Neuron (in vitro differentiated cells): ENCODE results near the gene MEDAG.
A peak's percentile ranks its signal among the peaks of the same experiment; 100 is the strongest.

Experiments used
- H2AFZ ChIP-seq: one replicate; pipeline ENCODE4 v1.6.1; 2013; ENCODE audit warnings: low read depth, mild to moderate bottlenecking, inconsistent platforms, low read length, moderate library complexity
- H3K27me3 ChIP-seq: one replicate; pipeline ENCODE4 v1.6.1; 2013; ENCODE audit warnings: low read length; ENCODE audit not compliant: insufficient read depth
- H3K36me3 ChIP-seq: one replicate; pipeline ENCODE4 v1.6.1; 2013; ENCODE audit warnings: low read length; ENCODE audit not compliant: insufficient read depth
- H3K4me1 ChIP-seq: one replicate; pipeline ENCODE4 v1.6.1; 2013; ENCODE audit warnings: low read length; ENCODE audit not compliant: insufficient read depth
- H3K4me3 ChIP-seq: 2 replicates; pipeline ENCODE4 v1.5.1; 2013; ENCODE audit warnings: mild to moderate bottlenecking, low read length, moderate library complexity
- H3K9me3 ChIP-seq: one replicate; pipeline ENCODE4 v1.6.1; 2013; ENCODE audit warnings: low read length

The MEDAG gene

GRCh38 chr13:30880856-30881155 lies 25.3 kb upstream of the MEDAG start:
- Histone ChIP-seq H2AFZ (peak overlapping the region; percentile 21), H3K4me1 (peaks cover 6% of the 10 kb centered on the region), H3K9me3 (no peaks in the 10 kb centered on the region), H3K36me3 (no peaks in the 10 kb centered on the region), H3K4me3 (no peak overlapping the region), H3K27me3 (no peaks in the 10 kb centered on the region)

DNA sequence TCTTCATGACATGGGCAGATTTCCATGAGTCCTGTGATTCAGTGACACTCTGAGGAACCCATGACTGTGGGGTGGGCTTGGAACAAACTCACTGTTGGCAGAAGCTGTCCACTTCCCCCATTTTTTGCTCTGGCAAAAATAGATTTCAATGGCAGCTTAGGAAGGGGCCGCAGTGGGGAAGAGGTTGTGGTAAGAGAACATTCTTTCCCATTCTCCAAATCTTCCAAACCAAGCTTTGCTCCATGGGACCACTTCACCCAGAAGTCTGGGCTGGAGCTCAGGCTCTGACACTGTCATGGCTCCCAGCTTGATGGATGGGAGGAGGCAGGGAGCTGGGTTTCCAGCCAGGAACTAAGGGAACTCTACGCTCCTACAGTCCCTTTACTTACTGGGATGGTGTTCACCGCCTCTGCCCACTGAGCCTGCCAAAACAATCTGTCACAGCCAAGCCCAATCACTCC lies 24.9 kb upstream of the MEDAG start:
- Histone ChIP-seq H3K4me3 (no peak overlapping the region), H3K27me3 (no peaks in the 10 kb centered on the region), H2AFZ (no peak overlapping the region), H3K4me1 (peaks cover 6% of the 10 kb centered on the region), H3K9me3 (no peaks in the 10 kb centered on the region), H3K36me3 (no peaks in the 10 kb centered on the region)

GRCh38 chr13:30882026-30882850 lies 23.8 kb upstream of the MEDAG start:
- no peak overlapping the region for H3K4me3 ChIP-seq
- H3K27me3 ChIP-seq = no peaks in the 10 kb centered on the region
- no peak overlapping the region for H2AFZ ChIP-seq
- no peaks in the 10 kb centered on the region for H3K9me3 ChIP-seq
- peaks cover 6% of the 10 kb centered on the region for H3K4me1 ChIP-seq
- H3K36me3 ChIP-seq = no peaks in the 10 kb centered on the region

- H3K4me1 ChIP-seq = peaks cover 6% of the 10 kb centered on the region
- H2AFZ ChIP-seq = no peak overlapping the region
- H3K36me3 ChIP-seq = no peaks in the 10 kb centered on the region
- no peaks in the 10 kb centered on the region for H3K27me3 ChIP-seq
- no peaks in the 10 kb centered on the region for H3K9me3 ChIP-seq
- H3K4me3 ChIP-seq = no peak overlapping the region
Measured at GRCh38 chr13:30882996-30883766, 22.9 kb upstream of the MEDAG start.

DNA sequence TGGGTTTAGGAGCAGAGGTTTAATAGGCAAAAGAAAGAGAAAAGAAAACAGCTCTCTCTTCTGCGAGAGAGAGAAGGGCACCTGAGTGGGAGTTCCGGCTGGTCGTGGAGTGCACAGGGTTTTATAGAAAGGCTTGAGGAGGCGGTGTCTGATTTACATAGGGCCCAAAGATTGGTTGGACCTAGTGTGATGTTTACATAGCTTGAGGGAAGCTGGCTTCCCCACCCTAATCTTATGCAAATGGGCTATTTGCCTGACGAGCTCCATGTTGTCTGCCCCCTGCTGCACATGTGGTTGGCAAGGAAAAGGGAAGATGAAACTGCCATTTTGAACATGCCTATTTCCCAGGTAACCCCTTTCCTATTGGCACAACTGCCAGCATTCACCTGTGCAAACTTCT lies 21.5 kb upstream of the MEDAG start:
- Histone ChIP-seq H2AFZ (no peak overlapping the region), H3K4me1 (peaks cover 6% of the 10 kb centered on the region), H3K9me3 (no peaks in the 10 kb centered on the region), H3K36me3 (no peaks in the 10 kb centered on the region), H3K4me3 (no peak overlapping the region), H3K27me3 (no peaks in the 10 kb centered on the region)

DNA sequence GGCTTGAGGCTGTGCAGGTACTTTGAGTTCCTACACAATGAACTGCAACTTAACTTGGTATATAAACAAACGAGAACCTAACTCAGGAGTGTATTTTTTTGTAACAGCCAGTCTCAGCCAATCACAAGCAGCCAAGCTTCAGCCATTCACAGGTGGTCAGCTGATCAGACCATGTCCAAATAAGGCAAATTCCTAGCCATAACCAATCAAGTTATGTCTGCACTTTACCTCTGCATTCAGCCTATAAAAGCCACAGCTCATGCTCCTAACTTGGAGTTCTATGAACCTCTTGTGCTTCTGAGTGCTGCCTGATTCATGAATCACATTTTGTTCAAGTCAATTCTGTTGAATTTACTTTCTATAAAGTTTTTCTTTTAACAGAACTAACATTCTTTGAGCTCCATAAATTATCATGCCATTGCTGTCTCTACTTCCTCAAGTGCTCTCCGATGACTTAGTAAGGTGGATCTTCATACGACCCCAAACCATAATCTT lies 16.8 kb upstream of the MEDAG start:
- Histone ChIP-seq H3K9me3 (no peaks in the 10 kb centered on the region), H2AFZ (no peak overlapping the region)

DNA sequence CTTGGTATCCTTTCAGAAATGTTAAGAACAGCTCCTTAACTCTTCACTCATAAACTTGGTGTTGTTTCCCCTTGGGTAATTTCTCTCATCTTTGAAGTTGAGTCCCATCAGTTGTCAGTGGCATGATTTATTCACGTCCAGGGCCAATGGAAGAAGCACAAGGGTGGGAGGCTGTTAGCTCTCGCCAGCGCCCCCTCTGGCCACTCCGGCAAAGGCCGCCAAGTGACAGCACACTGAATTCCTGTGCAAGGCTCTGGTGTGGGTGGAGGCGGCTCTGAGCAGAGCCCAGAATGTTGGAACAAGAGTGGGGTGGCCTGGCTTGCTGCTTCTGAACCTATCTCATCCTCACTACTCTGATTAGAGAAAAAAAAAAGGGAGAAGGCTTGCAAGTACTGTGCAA lies 13.1 kb upstream of the MEDAG start:
- H3K36me3 ChIP-seq = no peaks in the 10 kb centered on the region
- no peak overlapping the region for H3K4me3 ChIP-seq
- no peaks in the 10 kb centered on the region for H3K27me3 ChIP-seq
- peaks cover 7% of the 10 kb centered on the region for H3K4me1 ChIP-seq
- H3K9me3 ChIP-seq = no peaks in the 10 kb centered on the region
- H2AFZ ChIP-seq = no peak overlapping the region

More for the DNA sequence above, 16.8 kb upstream of the MEDAG start:
- Histone ChIP-seq H3K4me1 (no peaks in the 10 kb centered on the region), H3K36me3 (no peaks in the 10 kb centered on the region), H3K4me3 (no peak overlapping the region), H3K27me3 (no peaks in the 10 kb centered on the region)

DNA sequence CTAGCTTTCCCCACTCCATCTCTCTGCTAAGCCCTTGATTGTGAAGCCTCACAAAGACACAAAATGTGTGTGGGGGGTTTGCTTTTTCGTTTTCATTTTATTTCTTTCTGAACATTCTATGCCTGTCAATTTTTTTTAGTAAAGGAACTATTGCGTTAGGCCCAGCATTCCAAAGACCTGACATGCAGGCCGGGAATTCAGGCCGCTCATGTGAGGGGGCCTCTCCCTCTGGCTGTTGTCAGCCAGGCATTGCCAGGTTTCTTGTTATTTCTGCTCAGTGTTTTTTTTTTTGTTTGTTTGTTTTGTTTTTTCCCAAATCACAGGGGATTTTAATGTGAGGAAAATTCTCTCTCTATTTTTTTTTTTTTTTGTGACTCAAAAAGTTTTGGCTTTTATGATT lies 10.3 kb upstream of the MEDAG start:
- peak overlapping the region; percentile 56 for H2AFZ ChIP-seq
- H3K9me3 ChIP-seq = no peaks in the 10 kb centered on the region
- no peaks in the 10 kb centered on the region for H3K27me3 ChIP-seq
- H3K4me1 ChIP-seq = peaks cover 7% of the 10 kb centered on the region
- H3K4me3 ChIP-seq = no peak overlapping the region
- no peaks in the 10 kb centered on the region for H3K36me3 ChIP-seq

- no peak overlapping the region for H3K4me3 ChIP-seq
- no peaks in the 10 kb centered on the region for H3K36me3 ChIP-seq
- H3K4me1 ChIP-seq = peaks cover 7% of the 10 kb centered on the region
- H3K27me3 ChIP-seq = no peaks in the 10 kb centered on the region
- no peak overlapping the region for H2AFZ ChIP-seq
- no peaks in the 10 kb centered on the region for H3K9me3 ChIP-seq
Measured at GRCh38 chr13:30898070-30898469, 8.0 kb upstream of the MEDAG start.

- Histone ChIP-seq H3K27me3 (no peaks in the 10 kb centered on the region), H3K4me3 (no peak overlapping the region)
Measured at GRCh38 chr13:30898678-30899241, 7.3 kb upstream of the MEDAG start.

GRCh38 chr13:30900436-30900835 lies 5.6 kb upstream of the MEDAG start:
- Histone ChIP-seq H3K27me3 (no peaks in the 10 kb centered on the region), H3K4me3 (no peak overlapping the region), H3K9me3 (no peaks in the 10 kb centered on the region), H2AFZ (no peak overlapping the region), H3K36me3 (no peaks in the 10 kb centered on the region), H3K4me1 (peaks cover 7% of the 10 kb centered on the region)

More at GRCh38 chr13:30898678-30899241, 7.3 kb upstream of the MEDAG start:
- H3K4me1 ChIP-seq = peaks cover 7% of the 10 kb centered on the region
- H2AFZ ChIP-seq = no peak overlapping the region
- no peaks in the 10 kb centered on the region for H3K36me3 ChIP-seq
- no peaks in the 10 kb centered on the region for H3K9me3 ChIP-seq

- no peak overlapping the region for H2AFZ ChIP-seq
- H3K27me3 ChIP-seq = no peaks in the 10 kb centered on the region
- H3K9me3 ChIP-seq = no peaks in the 10 kb centered on the region
- H3K36me3 ChIP-seq = no peaks in the 10 kb centered on the region
- no peak overlapping the region for H3K4me3 ChIP-seq
- H3K4me1 ChIP-seq = peaks cover under 1% of the 10 kb centered on the region
Measured at GRCh38 chr13:30900952-30901749, 4.9 kb upstream of the MEDAG start.
